GM19238 (cell line): ENCODE results near the gene FBXW8.

Experiments used
- DNase-seq: peaks from one replicate; pipeline ENCODE4 v3.0.0; 2011; ENCODE audit warnings: low spot score; ENCODE audit not compliant: insufficient read length

FBXW8 gene

GRCh38 chr12:116910645-116911451 is at the start of gene FBXW8:
Gene FBXW8, plus strand, starts transcription at chr12:116910950. Its CDS starts 88 bp downstream, at chr12:116911038.
- DNase-seq, result peak; percentile 79

GRCh38 chr12:116861320-116861719 is 49.4 kb upstream of the FBXW8 start:
- peak; percentile 56 for DNase-seq

- DNase-seq, result no peak
Measured at GRCh38 chr12:116862167-116862566, 48.6 kb upstream of the FBXW8 start.

DNA sequence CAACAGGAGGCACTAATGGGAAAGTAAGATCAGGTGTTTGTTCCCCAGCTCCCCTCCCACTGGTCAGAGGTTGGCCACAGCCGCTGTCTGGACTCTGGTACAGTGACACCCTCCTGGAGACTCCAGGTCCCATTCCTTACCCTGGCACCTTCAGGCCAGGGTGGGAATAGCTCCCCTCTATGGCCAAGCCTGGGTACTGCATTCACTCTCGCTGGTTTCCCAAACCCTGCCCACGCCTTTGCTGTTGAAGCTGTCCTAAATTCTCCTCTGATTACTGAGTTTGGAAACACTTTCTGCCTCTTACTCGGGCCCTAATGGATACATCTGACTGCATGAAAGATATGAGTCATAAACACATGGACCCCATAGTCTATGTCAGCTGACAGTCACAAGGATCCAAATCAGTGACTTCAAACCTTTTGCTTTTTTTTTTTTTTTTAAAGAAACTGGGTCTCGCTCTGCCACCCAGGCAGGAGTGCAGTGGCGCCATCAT is 47.4 kb upstream of the FBXW8 start:
- DNase-seq, result no peak

GRCh38 chr12:116864371-116865160 is 46.2 kb upstream of the FBXW8 start:
- DNase-seq, result no peak

- DNase-seq, result no peak
Measured at GRCh38 chr12:116867523-116867922, 43.2 kb upstream of the FBXW8 start.

DNA sequence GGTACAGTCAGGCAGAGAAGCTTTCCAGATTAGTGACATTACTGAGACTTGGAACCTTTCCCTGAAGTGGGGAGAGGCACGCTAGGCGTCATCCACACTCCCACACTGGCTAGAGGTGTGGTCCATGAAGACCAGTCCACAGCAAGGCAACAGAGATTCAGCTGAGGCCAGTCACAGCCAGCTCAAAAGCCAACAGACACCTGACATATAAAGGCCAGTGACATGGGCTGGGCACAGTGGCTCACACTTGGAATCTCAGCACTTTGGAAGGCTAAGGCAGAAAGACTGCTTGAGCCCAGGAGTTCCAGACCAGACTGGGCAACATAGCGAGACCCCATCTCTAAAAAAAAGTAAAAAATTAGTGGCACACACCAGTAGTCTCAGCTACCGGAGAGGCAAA is 40.4 kb upstream of the FBXW8 start:
- no peak for DNase-seq

GRCh38 chr12:116874324-116874995 is 36.3 kb upstream of the FBXW8 start:
- no peak for DNase-seq

GRCh38 chr12:116876151-116876869 is 34.4 kb upstream of the FBXW8 start:
- DNase-seq, result no peak

DNA sequence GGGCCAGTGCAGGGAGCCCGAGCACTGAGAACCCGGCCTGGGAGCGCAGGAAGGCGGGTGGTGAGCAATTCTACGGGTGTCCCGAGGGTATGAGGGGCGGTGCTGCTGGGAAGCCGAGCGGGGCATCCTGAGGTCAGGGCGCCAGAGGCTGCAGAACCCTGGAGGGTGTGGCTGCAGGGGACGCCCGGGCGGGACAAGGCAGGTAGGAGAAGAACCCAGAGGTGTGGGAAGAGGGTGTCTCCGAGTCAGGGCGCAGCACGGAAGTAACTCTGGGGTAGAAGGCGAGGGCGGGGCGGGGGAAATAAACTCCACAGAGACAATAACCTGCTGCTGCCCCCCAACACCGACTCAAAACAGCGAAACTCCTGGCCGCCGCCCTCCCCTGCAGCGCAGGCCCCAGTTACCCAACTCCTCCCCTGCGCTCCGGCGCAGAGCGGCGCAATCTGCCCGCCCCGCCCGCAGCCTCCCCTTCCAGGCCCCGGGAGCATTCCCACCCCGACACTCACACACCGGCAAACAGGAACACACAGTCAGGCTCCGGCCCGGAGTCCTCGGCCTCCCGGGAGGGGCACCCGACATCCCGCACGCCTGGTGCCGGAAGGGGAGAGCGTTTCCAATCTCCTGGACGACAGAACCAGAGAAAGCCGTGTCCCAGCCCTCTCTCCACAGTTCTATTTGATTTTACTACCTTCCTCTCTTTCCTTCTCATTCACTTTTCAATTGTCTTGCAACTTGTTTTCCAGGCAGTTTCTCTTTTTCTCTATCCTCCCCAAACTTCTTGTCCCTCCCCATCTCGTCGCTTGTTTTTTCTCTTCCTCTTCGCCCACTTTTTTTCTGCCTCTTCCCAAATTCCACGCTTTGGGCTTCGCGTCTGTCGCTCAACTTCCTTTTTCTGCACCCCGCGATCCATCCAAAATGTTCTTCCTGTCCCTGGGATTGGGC is 31.9 kb upstream of the FBXW8 start:
- no peak for DNase-seq

GRCh38 chr12:116879509-116880212 is 31.1 kb upstream of the FBXW8 start:
- no peak for DNase-seq

DNA sequence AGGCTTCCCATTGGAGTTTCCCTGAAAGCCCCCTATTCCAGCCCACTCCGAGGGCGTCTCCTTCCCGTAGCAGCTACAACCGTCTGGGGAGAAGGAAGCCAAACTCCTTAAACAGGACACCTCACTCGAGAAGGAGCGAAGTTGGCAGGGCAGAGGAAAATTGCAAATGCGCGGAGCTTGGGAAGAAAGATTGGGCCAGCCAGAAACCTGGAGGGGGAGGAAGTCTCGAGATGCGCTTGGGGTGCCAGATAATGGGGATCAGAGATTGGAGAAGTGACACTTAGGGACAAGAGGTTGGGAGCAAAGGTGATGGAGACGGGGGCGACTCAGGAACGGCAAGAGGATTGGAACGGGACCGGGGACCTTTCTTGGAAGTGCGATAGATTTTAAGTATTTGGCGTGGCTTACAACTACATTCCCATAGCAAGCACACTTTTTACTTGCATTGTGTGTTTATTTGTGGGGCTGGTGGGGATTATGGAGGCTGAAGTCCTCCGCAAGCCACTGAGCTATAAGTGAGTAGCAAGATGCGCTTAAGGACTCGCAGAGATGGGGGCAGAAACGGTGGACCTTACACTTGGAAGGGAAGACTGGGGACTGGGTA is 30.4 kb upstream of the FBXW8 start:
- DNase-seq, result no peak

DNA sequence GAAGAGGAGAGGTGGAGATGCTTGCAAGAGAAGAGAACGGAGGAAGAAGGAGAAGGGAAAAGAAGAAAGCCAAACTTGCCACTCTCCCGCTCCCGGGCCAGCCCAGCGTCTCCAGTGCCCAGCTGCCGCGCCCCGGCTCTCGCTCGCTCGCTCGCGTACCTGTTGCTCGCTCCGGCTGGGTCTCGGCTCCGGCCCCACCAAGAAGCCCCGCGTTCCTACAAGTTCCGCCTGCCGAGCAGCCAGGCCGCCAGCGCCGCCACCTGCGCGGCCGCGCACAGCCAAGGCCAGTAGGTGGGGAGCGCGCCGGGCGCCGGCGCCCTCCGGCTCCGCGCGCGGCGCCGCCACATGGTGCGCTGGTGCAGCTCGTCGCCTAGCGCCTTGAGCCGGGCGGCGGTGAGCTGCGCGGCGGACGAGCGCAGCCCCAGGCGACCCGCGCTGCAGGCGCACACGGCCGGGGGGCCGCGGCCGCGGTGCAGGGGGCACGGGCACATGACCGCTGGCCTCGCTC is 29.9 kb upstream of the FBXW8 start:
- peak; percentile 50 for DNase-seq

- no peak for DNase-seq
Measured at GRCh38 chr12:116881325-116881876, 29.3 kb upstream of the FBXW8 start, which contains the start of gene HRK. Gene HRK, minus strand, starts transcription at chr12:116881441. Its CDS starts 134 bp downstream, at chr12:116881307.

GRCh38 chr12:116881877-116882507 is 28.8 kb upstream of the FBXW8 start:
- no peak for DNase-seq

GRCh38 chr12:116882742-116883141 is 28.0 kb upstream of the FBXW8 start:
- no peak for DNase-seq

DNA sequence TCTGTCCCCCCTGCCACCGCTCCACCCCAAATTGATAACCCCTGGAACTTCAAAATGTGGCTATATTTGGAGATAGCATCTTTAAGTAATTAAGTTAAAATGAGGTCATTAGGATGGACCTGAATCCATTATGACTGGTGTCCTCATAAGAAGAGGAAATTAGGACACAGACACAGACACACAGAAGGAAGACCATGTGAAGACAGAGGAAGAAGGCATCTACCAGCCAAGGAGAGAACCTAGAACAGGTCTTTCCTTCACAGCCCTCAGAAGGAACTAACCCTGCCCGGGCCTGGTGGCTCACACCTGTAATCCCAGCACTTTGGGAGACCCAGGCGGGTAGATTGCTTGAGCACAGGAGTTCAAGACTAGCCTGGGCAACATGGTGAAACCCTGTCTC is 25.9 kb upstream of the FBXW8 start:
- no peak for DNase-seq

- DNase-seq, result no peak
Measured at GRCh38 chr12:116885491-116885890, 25.3 kb upstream of the FBXW8 start.
